Prostate gland (tissue), 2 donors: ENCODE results near the gene ISL1. TPM values are rescaled to one million over a fixed set of nuclear protein-coding genes. Genes with fewer than 3 reads are reported as not detected.

Experiments
- DNase-seq: peaks from one replicate; pipeline ENCODE4 v3.0.0-alpha.2; 2019; ENCODE audit warnings: low spot score
- H3K27ac ChIP-seq, 2 donors: fragments of 200-600 bp; sonication (generic); 2 replicates each; pipeline ENCODE4 v1.5.1; 2017 to 2019
- H3K27me3 ChIP-seq: fragments of 200-600 bp; sonication (generic); replicated peaks from 2 replicates; pipeline ENCODE4 v1.5.1; 2019; ENCODE audit not compliant: insufficient read depth
- H3K36me3 ChIP-seq, 2 donors: fragments of 200-600 bp; sonication (generic); 1 replicate in 1 of 2; 2 replicates in 1 of 2; pipeline versions ENCODE4 v1.5.1 to v1.8.1; 2017 to 2019
- H3K4me1 ChIP-seq: fragments of 200-600 bp; sonication (generic); replicated peaks from 2 replicates; pipeline ENCODE4 v1.5.1; 2019
- H3K4me3 ChIP-seq, 2 donors: fragments of 200-600 bp; sonication (generic); 2 replicates each; pipeline ENCODE4 v1.5.1; 2017 to 2019
- H3K9me3 ChIP-seq: fragments of 200-600 bp; sonication (generic); 2 replicates; pipeline ENCODE4 v1.5.1; 2017
- POLR2A ChIP-seq: fragments of 450-650 bp; IDR thresholded peaks from one replicate; pipeline ENCODE4 v1.6.1; 2016; ENCODE audit warnings: antibody characterized with exemption, mild to moderate bottlenecking
- POLR2AphosphoS5 ChIP-seq: sonication (generic); formaldehyde crosslinking; IDR thresholded peaks from one replicate; pipeline ENCODE4 v1.6.1; 2017; ENCODE audit warnings: antibody characterized with exemption
- WGBS: methylation state at CpG from one replicate; pipeline ENCODE4 v1.1.5; 2018; 5-methylcytosine and 5-hydroxymethylcytosine counted together
- intact Hi-C: fragments of 100-400 bp; cut with DNase I; formaldehyde crosslinking; loops from one replicate; pipeline ENCODE4 v1.14.2; 2022
- total RNA-seq, 2 donors: library from RNA; depleted of rRNA; stranded (reverse); fragments of >200 nt; gene quantifications; one replicate each; pipeline ENCODE4 v1.1.0, GENCODE V29; 2016
- TF ChIP-seq, protein P1 (sequence below), 4 experiments: fragments of 200-600 bp in 2 of 4; fragments of 450-650 bp in 2 of 4; sonication (generic) in 2 of 4; IDR thresholded peaks; 1 replicate in 3 of 4; 2 replicates in 1 of 4; pipeline ENCODE4 v1.5.1; 2016 to 2019; ENCODE audit warnings: antibody characterized with exemption in 4 of 4, mild to moderate bottlenecking in 2 of 4, moderate library complexity in 2 of 4

The ISL1 gene
- total RNA-seq = 10 to 100 TPM in 1 of 2 donors, 1 to 10 TPM in 1; 5.5 to 15.2 TPM

DNA sequence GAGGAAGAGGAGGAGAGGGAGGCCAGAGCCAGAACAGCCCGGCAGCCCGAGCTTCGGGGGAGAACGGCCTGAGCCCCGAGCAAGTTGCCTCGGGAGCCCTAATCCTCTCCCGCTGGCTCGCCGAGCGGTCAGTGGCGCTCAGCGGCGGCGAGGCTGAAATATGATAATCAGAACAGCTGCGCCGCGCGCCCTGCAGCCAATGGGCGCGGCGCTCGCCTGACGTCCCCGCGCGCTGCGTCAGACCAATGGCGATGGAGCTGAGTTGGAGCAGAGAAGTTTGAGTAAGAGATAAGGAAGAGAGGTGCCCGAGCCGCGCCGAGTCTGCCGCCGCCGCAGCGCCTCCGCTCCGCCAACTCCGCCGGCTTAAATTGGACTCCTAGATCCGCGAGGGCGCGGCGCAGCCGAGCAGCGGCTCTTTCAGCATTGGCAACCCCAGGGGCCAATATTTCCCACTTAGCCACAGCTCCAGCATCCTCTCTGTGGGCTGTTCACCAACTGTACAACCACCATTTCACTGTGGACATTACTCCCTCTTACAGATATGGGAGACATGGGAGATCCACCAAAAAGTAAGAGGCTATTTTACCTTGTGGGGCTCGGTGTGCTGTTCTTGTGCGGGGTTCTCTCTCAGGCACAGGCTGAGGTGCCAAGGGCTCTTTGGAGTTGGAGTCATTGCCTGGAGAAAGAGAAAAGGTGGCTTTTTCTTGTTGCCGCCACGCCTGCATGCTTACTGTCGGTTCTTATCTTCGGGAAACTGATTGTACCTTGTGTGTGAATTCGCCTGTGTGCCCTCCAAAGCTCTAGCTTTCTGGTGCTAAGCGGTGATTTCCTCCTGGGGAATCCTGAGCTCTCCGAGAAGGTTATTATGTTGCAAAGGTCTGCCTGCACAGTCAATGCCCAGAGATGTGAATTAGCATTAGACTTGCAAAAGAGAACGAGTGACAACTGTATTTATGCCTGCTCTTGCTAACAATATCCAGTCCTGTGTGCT, at the start of gene ISL1:
ISL1 (plus strand) TSS at position 318 of the 991 bp plus-strand sequence; CDS start at position 542, 224 bp downstream.
- Histone ChIP-seq H3K36me3 (no peaks in the 10 kb centered on the region), H3K4me3 (peak within 1 kb of the TSS; percentile 42 to 51), H3K4me1 (no peaks in the 10 kb centered on the region), H3K27ac (peak within 1 kb of the TSS; percentile 83 to 90), H3K9me3 (no peaks in the 10 kb centered on the region), H3K27me3 (peaks cover 6% of the 10 kb centered on the region)
- peak; percentile 29 for DNase-seq
- under 1% methylated on average over 57 of the region's 57 CpGs for WGBS
- intact Hi-C loops = loop anchor here (2.0 kb wide), 1 partner anchor 417 kb away; no protein-coding TSS in a partner anchor
- peak; percentile 95 for TF ChIP-seq POLR2A
- peak; percentile 87 for TF ChIP-seq POLR2AphosphoS5
- TF ChIP-seq, protein P1, sequence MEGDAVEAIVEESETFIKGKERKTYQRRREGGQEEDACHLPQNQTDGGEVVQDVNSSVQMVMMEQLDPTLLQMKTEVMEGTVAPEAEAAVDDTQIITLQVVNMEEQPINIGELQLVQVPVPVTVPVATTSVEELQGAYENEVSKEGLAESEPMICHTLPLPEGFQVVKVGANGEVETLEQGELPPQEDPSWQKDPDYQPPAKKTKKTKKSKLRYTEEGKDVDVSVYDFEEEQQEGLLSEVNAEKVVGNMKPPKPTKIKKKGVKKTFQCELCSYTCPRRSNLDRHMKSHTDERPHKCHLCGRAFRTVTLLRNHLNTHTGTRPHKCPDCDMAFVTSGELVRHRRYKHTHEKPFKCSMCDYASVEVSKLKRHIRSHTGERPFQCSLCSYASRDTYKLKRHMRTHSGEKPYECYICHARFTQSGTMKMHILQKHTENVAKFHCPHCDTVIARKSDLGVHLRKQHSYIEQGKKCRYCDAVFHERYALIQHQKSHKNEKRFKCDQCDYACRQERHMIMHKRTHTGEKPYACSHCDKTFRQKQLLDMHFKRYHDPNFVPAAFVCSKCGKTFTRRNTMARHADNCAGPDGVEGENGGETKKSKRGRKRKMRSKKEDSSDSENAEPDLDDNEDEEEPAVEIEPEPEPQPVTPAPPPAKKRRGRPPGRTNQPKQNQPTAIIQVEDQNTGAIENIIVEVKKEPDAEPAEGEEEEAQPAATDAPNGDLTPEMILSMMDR (IDR thresholded peaks at IDR 0.05) = peak in 1 of 4 experiments; percentile 9

DNA sequence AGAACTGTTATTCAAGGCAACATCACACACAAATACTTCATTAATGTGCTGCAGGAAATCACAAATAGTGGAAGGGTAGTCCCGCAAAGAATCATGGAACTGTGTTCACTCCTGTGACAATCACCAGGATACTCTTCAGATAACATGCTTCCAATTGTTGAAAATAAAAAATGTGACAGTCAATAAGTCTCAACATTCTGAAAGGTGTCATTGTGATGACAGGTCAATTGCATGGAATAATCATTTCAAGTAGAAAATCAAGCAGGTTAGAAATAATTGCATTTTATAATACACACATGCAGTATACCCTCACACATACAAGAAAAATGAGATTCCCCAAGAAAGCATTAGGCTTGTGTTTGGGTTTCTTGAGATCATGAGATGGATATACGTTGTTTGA, 46.4 kb upstream of the ISL1 start:
- Histone ChIP-seq H3K4me1 (no peaks in the 10 kb centered on the region), H3K9me3 (no peaks in the 10 kb centered on the region), H3K4me3 (no peak overlapping the region), H3K27me3 (no peaks in the 10 kb centered on the region), H3K27ac (no peak overlapping the region), H3K36me3 (no peaks in the 10 kb centered on the region)
- DNase-seq = no peak
- intact Hi-C loops = no loop called here
- 91% methylated on average over 2 of the region's 2 CpGs for WGBS
- TF ChIP-seq POLR2A = no peak
- TF ChIP-seq, protein P1 (IDR thresholded peaks at IDR 0.05) = no peak
- TF ChIP-seq POLR2AphosphoS5 = no peak

DNA sequence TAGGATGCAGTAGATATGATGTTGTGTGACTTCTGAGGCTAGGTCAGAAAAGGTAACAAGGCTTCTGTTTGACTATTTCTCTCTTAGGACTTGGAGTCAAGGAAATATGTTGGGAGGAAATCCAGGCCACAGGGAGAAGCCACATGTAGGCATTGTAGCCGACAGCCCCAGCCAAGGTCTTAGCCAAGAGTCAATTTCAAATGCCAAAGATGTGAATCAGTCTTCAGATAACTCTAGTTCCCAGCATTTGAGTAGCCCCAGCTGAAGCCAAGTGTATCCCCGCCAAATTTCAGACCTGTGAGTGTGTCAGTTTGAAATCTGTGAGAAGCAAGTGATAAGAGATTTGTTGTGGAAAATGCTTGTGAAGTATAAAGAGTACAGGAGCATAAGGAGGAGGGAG, 38.1 kb upstream of the ISL1 start:
- DNase-seq = no peak
- Histone ChIP-seq H3K4me3 (no peak overlapping the region), H3K9me3 (no peaks in the 10 kb centered on the region), H3K27ac (no peak overlapping the region), H3K27me3 (no peaks in the 10 kb centered on the region), H3K36me3 (no peaks in the 10 kb centered on the region), H3K4me1 (no peaks in the 10 kb centered on the region)
- WGBS = 77% methylated on average over 2 of the region's 2 CpGs
- intact Hi-C loops = no loop called here
- TF ChIP-seq, protein P1 (IDR thresholded peaks at IDR 0.05) = no peak
- TF ChIP-seq POLR2AphosphoS5 = no peak
- TF ChIP-seq POLR2A = no peak

DNA sequence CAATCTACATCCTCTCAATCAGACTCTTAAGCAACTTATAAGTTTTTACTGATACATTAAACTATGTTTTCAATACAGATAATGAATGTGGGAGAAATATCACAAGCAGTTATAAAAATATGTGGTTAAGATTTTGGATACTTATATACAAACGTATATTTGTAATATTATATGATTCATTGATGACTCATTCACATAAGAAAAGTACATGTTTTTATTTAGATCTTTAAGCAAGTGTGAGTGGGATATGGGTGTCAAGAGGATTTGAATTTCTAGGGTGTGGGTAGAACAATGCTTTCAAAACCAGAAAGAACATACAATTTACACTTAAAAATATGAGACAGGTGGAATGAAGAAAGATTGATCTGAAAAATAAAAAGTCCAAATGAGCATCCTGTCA, 36.1 kb upstream of the ISL1 start:
- no peaks in the 10 kb centered on the region for H3K4me1 ChIP-seq
- intact Hi-C loops = no loop called here
- WGBS = 97% methylated on average over 1 of the region's 1 CpG
- H3K27me3 ChIP-seq = no peaks in the 10 kb centered on the region
- TF ChIP-seq, protein P1 (IDR thresholded peaks at IDR 0.05) = no peak
- TF ChIP-seq POLR2A = no peak
- no peak for TF ChIP-seq POLR2AphosphoS5
- H3K9me3 ChIP-seq = no peaks in the 10 kb centered on the region
- H3K36me3 ChIP-seq = no peaks in the 10 kb centered on the region
- no peak overlapping the region for H3K4me3 ChIP-seq
- DNase-seq = no peak
- no peak overlapping the region for H3K27ac ChIP-seq

DNA sequence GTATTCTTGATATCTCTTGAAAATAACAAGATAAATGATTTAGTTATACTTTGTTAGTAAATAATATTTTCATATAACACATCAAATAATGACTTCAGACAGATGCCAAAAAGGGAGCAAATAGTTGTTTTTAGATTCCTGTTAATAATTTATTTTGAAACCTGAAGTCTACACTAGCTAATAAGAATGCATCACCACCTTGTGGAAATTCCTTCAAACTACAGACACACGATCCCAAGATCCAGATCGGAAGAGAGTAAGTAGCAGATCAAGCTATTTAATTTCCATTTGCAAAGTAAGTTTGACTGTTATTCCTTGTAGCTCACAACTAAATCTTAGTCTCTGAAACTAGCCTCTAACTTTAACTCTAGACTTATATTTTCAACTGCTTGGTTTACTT, 35.5 kb upstream of the ISL1 start:
- Histone ChIP-seq H3K4me3 (no peak overlapping the region), H3K27ac (no peak overlapping the region), H3K36me3 (no peaks in the 10 kb centered on the region), H3K27me3 (no peaks in the 10 kb centered on the region), H3K9me3 (no peaks in the 10 kb centered on the region), H3K4me1 (no peaks in the 10 kb centered on the region)
- TF ChIP-seq POLR2AphosphoS5 (no peak), POLR2A (no peak)
- TF ChIP-seq, protein P1 (IDR thresholded peaks at IDR 0.05) = no peak
- 96% methylated on average over 2 of the region's 2 CpGs for WGBS
- DNase-seq = no peak
- intact Hi-C loops = no loop called here
